Gastrocnemius medialis (tissue), 4 donors: Measurements from ENCODE around the gene PRKAR1A. TPM values are rescaled to one million over a fixed set of nuclear protein-coding genes. Genes with fewer than 3 reads are reported as not detected.

Experiments
- ATAC-seq, 2 donors: fragments of 150-250 bp; one replicate each; pipeline ENCODE4 v1.9.1; 2016
- DNase-seq, 2 donors: peaks; one replicate each; pipeline ENCODE4 v3.0.0-alpha.2; 2019
- H3K27ac ChIP-seq, 4 donors: fragments of 200-600 bp; sonication (generic); 1 replicate in 1 of 4; 2 replicates in 3 of 4; pipeline ENCODE4 v1.5.1; 2016 to 2018; ENCODE audit warnings: mild to moderate bottlenecking in 2 of 4, moderate library complexity in 1 of 4
- H3K27me3 ChIP-seq, 3 donors: fragments of 200-600 bp; sonication (generic) in 2 of 3; 1 replicate in 1 of 3; 2 replicates in 2 of 3; pipeline versions ENCODE4 v1.5.1 to v1.6.0; 2016 to 2019; ENCODE audit warnings: mild to moderate bottlenecking in 1 of 3, moderate library complexity in 1 of 3
- H3K36me3 ChIP-seq, 2 donors: fragments of 200-600 bp; sonication (generic) in 1 of 2; one replicate each; pipeline ENCODE4 v1.5.1; 2017 to 2018
- H3K4me1 ChIP-seq, 2 donors: fragments of 200-600 bp; sonication (generic) in 1 of 2; one replicate each; pipeline ENCODE4 v1.5.1; 2016 to 2017; ENCODE audit warnings: mild to moderate bottlenecking in 2 of 2
- H3K4me3 ChIP-seq, 4 donors: fragments of 200-600 bp; sonication (generic) in 3 of 4; 1 replicate in 1 of 4; 2 replicates in 3 of 4; pipeline ENCODE4 v1.5.1; 2016 to 2019; ENCODE audit warnings: mild to moderate bottlenecking in 2 of 4
- H3K9me3 ChIP-seq, 3 donors: fragments of 200-600 bp; sonication (generic) in 2 of 3; 1 replicate in 1 of 3; 2 replicates in 2 of 3; pipeline ENCODE4 v1.5.1; 2016 to 2019
- CTCF ChIP-seq, 5 experiments: fragments of 450-650 bp in 3 of 5; fragments of 200-600 bp in 2 of 5; sonication (generic) in 2 of 5; IDR thresholded peaks in 4 of 5; conservative IDR thresholded peaks in 1 of 5; 1 replicate in 4 of 5; 2 replicates in 1 of 5; pipeline ENCODE4 v1.5.1; 2016 to 2019; ENCODE audit warnings: antibody characterized with exemption in 5 of 5, mild to moderate bottlenecking in 3 of 5, moderate library complexity in 3 of 5
- POLR2A ChIP-seq, 2 donors: fragments of 450-650 bp; IDR thresholded peaks; one replicate each; pipeline ENCODE4 v1.6.1; 2017; ENCODE audit warnings: antibody characterized with exemption in 2 of 2, mild to moderate bottlenecking in 2 of 2, moderate library complexity in 2 of 2
- in situ Hi-C, 4 donors: fragments of 200-750 bp; cut with MboI; loops; one replicate each; pipeline versions ENCODE4 v1.15.0 to v1.8.0; 2017; ENCODE audit warnings: low sequenced_read_pairs in 4 of 4
- intact Hi-C: fragments of 100-400 bp; cut with DNase I; formaldehyde crosslinking; loops from one replicate; pipeline ENCODE4 v1.15.1; 2023; ENCODE audit warnings: low total_unique reads
- total RNA-seq, 4 donors: library from RNA; depleted of rRNA; stranded (reverse); fragments of >200 nt; gene quantifications; one replicate each; pipeline versions ENCODE4 v1.1.0 to v1.2.3, GENCODE V29; 2016

PRKAR1A gene
- total RNA-seq, 4 donors from 2014 or later, result 271 to 656 (median 557) TPM

GRCh38 chr17:68556551-68556950 lies 44.3 kb downstream of the PRKAR1A start:
- Histone ChIP-seq H3K27ac (no peak overlapping the region), H3K36me3 (no peaks in the 10 kb centered on the region), H3K9me3 (no peaks in the 10 kb centered on the region), H3K4me1 (peaks cover 3 to 5% of the 10 kb centered on the region in 2 donors), H3K4me3 (no peak overlapping the region), H3K27me3 (no peaks in the 10 kb centered on the region)
- ATAC-seq (no peak), DNase-seq (no peak)
- intact Hi-C loops, result no loop called here
- TF ChIP-seq CTCF (IDR thresholded peaks at IDR 0.05 in 4 of 5, conservative IDR thresholded peaks at IDR 0.05 in 1 of 5) (no peak), POLR2A (IDR thresholded peaks at IDR 0.05) (no peak)
- in situ Hi-C loops, result no loop called here

DNA sequence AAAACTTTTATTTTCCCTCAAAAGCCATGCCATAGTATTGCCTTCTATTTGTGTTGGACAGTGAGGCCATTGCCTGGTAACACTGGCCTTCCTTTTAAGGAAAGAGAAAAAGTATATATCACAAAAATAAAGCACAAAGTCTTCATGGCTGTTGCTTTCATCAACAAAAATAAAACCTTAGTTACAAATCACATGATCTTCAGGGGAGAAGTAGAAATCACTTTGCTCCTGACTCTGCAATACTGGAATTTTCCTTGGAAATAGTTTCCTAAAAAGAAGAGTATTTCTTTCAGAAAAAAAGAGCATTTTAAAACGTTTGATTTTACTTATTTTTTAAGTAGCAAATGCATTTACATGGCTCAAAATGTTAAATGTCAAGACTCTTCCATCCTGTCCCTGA lies 47.1 kb downstream of the PRKAR1A start:
- H3K9me3 ChIP-seq, result no peaks in the 10 kb centered on the region
- H3K36me3 ChIP-seq, result no peaks in the 10 kb centered on the region
- H3K4me1 ChIP-seq, result peaks cover 6 to 8% of the 10 kb centered on the region in 2 donors
- no peaks in the 10 kb centered on the region for H3K27me3 ChIP-seq
- intact Hi-C loops (no loop called here), in situ Hi-C loops (no loop called here)
- no peak for ATAC-seq
- DNase-seq, result no peak
- no peak overlapping the region for H3K27ac ChIP-seq
- TF ChIP-seq CTCF (IDR thresholded peaks at IDR 0.05 in 4 of 5, conservative IDR thresholded peaks at IDR 0.05 in 1 of 5) (no peak), POLR2A (IDR thresholded peaks at IDR 0.05) (no peak)
- no peak overlapping the region for H3K4me3 ChIP-seq

GRCh38 chr17:68560966-68561720 lies 48.9 kb downstream of the PRKAR1A start:
- DNase-seq (no peak), ATAC-seq (no peak)
- Histone ChIP-seq H3K36me3 (no peaks in the 10 kb centered on the region), H3K4me3 (no peak overlapping the region), H3K27ac (no peak overlapping the region), H3K4me1 (peaks cover 6 to 8% of the 10 kb centered on the region in 2 donors), H3K27me3 (no peaks in the 10 kb centered on the region), H3K9me3 (no peaks in the 10 kb centered on the region)
- in situ Hi-C loops, result no loop called here
- intact Hi-C loops, result no loop called here
- TF ChIP-seq CTCF (IDR thresholded peaks at IDR 0.05 in 4 of 5, conservative IDR thresholded peaks at IDR 0.05 in 1 of 5), result no peak
- no peak for TF ChIP-seq POLR2A (IDR thresholded peaks at IDR 0.05)

DNA sequence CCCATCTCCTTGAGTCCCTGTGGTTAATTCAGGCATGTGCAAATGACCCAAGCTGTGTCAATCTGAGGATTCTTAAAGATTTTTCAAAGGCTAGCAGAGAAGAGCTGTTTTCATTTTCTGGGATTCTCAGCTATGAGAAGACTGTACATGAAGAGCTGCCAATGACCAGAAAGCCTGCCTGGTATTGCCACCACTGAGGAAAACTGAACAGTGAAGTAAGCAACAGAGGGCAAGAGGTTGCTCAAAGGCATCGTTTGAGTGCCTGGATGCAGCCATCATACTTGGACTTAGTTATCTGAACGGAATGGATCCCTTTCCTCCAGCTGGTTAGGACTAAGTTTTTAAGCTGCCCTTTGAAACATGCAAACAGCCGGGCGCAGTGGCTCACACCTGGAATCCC lies 50.5 kb downstream of the PRKAR1A start:
- H3K9me3 ChIP-seq, result no peaks in the 10 kb centered on the region
- intact Hi-C loops (no loop called here), in situ Hi-C loops (no loop called here)
- peaks cover 6 to 8% of the 10 kb centered on the region in 2 donors for H3K4me1 ChIP-seq
- H3K4me3 ChIP-seq, result no peak overlapping the region
- no peak for TF ChIP-seq CTCF (IDR thresholded peaks at IDR 0.05 in 4 of 5, conservative IDR thresholded peaks at IDR 0.05 in 1 of 5)
- TF ChIP-seq POLR2A (IDR thresholded peaks at IDR 0.05), result no peak
- no peak overlapping the region for H3K27ac ChIP-seq
- H3K27me3 ChIP-seq, result no peaks in the 10 kb centered on the region
- no peak for DNase-seq
- ATAC-seq, result no peak
- H3K36me3 ChIP-seq, result no peaks in the 10 kb centered on the region
